NOMO-1 treated with DMSO at 0.1 percent for 48 hours (cell line): ENCODE results near the gene DNAJC4.

Source experiments
- DNase-seq: peaks from one replicate; lab custom pipeline; 2025; ENCODE audit not compliant: unreplicated experiment; lab: John Stamatoyannopoulos, UW

Gene DNAJC4

DNA sequence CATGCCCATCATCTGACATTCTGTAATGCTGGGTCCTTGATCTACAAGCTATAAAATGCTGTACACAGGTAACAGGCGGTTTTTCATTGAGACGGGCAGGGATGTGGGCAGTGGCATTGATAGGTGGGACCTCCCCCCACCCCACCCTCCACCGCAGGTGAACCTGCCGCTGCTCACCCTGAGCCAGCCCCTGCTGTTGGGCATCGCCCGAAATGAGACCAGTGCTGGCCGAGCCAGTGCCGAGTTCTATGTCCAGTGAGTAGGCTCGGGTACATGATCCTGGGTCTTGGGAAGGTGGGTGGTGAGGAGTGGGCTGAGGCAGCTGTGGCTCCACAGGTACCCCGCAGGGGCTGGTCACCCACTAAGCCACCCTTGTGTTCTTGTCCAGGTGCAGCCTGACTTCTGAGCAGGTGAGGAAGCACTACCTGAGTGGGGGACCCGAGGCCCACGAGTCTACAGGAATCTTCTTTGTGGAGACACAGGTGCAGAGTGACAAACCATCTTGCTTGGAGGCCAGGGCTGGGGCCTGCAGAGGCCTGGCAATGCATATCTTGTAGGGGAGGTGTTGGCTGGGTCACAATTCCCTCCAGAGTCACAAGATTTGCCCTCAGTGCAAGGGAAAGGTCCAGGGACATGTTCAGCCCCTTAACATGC is 1.1 kb upstream of the DNAJC4 start:
- no peak for DNase-seq

DNA sequence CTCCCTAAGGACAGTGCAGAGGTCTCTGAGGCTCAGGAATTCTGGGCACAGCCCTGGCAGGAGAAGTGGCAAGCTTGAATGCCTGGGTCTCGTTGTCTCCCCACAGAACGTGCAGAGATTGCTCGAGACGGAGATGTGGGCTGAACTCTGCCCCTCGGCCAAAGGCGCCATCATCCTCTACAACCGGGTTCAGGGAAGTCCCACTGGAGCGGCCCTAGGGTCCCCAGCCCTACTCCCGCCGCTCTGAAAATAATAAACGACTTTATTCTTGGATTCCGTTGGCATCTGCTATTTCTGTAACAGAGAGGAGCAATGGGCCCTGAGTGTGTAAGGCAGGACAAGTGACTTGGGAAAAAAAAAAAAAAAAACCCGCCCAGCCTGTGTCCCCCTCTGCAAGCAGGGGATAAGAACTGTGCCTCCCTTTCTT is 591 bp upstream of the DNAJC4 start:
- no peak for DNase-seq

DNA sequence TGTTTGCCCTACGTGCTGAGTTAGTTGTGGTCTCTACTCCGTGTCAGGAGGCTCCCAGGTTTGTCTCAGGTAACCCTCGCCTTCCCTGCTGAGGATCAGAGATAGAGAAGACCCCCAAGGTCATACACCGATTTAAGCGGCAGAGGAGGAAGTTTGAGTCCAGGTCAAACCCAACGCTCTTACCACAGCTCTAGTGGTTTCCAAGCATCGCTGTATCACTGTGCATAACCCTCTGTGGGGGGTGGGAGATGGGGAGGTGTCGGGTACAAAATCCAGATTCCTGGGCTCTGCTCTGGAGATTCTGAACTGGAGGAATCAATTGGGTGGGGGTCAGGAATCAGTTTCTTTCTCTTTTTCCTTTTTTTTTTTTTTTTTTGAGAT is 627 bp downstream of the DNAJC4 start:
- peak; percentile 54 for DNase-seq

DNA sequence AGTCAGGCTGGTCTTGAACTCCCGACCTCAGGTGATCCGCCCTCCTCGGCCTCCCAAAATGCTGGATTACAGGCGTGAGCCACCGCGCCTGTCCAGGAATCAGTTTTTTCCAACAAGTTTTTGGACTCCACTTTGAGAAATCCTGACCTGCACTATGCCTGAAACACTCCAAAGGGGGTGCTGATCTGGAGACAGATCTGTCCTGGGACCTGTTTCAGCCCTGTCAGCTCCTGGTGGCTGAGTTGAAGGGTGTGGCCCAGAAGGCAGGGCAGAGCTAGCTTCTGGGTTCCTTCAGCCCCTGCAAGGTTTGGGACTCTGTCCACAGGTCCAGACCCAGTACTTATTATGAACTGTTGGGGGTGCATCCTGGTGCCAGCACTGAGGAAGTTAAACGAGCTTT is 1.2 kb downstream of the DNAJC4 start:
- no peak for DNase-seq

DNA sequence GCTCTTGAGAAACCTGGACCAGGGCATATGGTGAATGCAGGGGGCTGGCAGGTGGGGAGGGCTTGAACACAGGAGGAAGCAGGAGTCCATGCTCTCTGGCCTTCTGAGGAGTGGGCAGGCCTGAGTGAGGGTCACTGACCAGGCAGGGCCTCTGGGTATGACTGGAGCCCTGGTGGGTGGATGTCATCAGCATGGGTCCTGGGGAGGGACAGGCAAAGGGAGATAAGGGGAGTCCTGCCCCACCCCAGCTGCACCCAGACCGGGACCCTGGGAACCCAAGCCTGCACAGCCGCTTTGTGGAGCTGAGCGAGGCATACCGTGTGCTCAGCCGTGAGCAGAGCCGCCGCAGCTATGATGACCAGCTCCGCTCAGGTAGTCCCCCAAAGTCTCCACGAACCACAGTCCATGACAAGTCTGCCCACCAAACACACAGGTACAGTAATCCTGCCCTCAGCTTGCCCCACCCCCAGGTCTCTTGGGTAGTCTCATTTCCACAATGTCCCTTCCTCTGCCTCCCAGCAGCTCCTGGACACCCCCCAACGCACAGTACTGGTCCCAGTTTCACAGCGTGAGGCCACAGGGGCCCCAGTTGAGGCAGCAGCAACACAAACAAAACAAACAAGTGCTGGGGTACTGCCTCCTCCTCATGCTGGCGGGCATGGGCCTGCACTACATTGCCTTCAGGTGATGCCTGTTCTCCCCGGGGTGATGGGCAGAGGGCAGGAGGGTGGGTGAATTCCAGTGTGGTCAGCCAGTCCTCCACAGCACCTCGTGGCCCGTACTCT is 2.0 kb downstream of the DNAJC4 start:
- DNase-seq, result no peak

DNA sequence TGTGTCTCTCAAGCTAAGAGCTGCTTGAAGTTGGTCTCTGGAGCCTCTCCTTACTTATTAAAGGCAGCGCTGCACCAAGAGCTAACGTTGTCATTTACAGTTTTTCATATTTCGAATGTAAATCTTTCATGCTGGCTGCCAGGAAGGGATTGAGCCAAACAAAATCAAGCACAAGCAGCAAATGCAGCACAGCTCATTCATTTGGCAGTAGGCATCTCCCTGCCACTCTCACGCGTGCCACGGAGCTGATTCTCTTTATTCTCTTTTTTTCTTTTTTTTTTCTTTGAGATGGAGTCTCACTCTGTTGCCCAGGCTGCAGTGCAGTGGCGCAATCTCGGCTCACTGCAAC is 2.6 kb downstream of the DNAJC4 start:
- DNase-seq, result no peak

DNA sequence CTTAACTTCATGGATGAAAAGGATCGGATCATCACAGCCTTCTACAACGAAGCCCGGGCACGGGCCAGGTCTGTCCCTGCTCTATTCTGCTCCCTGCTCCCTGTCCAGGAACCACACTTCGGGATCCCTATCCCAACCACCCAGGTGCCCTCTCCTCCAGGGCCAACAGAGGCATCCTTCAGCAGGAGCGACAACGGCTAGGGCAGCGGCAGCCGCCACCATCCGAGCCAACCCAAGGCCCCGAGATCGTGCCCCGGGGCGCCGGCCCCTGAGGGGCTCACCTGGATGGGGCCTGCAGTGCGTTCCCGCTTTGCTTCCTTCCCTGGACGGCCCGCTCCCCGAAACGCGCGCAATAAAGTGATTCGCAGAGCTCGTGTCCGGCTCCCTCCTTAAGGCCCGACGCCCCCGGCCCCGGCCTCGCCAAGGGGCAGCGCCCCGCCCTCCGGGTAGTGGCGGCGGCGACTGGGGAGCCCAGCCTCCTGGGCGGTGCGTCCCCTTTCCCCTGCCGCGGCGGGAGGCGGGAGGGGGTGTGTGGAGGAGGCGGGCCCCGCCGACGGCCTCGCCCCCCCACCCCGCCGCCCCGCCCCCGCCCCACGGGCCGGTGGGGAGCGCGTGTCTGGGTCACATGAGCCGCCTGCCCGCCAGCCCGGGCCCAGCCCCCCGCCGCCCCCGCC is 3.7 kb downstream of the DNAJC4 start, which contains the start of gene VEGFB:
VEGFB (plus strand) TSS at position 672 of the 674 bp plus-strand sequence. CDS start 250 bp downstream, outside the sequence.
- no peak for DNase-seq

DNA sequence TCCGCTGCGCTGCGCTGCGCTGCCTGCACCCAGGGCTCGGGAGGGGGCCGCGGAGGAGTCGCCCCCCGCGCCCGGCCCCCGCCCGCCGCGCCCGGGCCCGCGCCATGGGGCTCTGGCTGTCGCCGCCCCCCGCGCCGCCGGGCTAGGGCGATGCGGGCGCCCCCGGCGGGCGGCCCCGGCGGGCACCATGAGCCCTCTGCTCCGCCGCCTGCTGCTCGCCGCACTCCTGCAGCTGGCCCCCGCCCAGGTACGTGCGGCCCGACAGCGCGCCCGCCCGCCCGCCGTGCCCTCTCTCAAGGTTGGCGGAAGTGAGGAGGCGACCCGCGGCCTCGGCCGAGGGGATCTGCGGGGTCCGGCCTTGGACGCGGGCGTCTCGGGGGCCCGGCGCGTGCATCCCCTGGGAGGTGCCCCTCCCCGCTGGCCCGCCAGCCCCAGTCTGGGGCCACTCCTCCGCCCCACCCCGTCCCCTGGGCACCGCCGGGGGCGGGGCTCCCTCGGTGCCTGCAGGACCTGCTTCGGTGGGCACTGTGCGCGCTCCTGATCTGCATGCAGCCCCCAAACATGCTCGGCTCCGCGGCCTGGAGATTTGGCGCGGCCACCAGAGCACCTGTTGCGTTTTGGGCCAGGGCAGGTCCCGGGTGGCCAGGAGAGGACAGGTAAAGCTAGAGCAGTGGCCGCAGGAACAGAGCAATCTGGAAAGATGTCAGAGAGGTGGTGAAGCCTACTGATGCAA is 4.5 kb downstream of the DNAJC4 start:
- DNase-seq, result no peak

DNA sequence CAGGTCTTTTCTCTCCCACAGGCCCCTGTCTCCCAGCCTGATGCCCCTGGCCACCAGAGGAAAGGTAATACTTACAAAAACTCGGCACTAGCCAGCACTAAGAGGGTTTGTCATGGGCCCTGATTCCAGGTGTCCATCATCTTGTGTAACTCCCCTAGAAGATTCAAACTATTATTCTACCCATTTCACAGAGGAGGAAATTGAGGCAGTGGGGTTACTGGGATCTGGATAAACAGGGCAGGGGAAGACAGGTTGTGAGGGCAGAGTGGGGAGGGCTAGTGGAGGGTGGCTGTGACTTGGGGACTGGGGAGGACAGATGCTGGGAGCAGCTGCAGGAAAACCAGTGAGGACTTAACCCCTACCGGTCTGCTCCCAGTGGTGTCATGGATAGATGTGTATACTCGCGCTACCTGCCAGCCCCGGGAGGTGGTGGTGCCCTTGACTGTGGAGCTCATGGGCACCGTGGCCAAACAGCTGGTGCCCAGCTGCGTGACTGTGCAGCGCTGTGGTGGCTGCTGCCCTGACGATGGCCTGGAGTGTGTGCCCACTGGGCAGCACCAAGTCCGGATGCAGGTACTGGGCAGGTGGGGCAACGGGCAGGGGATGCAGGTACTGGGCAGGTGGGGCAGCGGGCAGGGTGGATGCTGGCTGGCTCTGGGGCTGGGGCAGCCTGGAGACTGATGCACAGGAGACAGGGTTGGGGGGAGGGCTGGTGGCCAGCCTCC is 5.3 kb downstream of the DNAJC4 start:
- no peak for DNase-seq

DNA sequence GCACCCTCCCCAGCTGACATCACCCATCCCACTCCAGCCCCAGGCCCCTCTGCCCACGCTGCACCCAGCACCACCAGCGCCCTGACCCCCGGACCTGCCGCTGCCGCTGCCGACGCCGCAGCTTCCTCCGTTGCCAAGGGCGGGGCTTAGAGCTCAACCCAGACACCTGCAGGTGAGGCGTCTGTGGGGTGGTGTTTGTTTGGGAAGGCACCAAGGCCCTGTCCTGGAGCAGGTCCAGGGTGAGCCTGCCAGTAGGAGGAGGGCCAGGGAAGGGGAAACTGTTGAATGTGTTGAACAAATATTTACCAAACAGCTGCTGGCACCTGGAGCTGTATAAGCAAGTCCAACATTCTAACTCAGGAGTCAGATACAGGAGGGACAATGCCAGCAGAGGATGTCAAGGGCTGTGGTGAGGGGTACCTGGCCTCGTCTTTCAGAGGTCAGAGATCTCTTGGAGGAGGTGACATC is 7.2 kb downstream of the DNAJC4 start:
- DNase-seq, result no peak

DNA sequence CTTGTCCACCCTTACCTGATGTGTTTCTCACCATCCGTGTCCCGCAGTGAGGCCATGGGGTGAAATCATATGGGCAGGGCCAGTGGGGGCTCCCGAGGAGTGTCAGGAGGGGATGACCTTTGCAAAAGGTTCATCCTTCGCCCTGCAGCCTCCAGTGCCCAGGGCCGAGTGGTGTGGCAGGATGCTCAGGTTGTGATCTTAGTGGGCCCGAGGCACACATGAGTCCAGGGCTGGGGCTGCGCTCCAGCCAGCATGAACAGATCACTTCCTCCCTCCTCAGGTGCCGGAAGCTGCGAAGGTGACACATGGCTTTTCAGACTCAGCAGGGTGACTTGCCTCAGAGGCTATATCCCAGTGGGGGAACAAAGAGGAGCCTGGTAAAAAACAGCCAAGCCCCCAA is 7.7 kb downstream of the DNAJC4 start:
- DNase-seq, result no peak

DNA sequence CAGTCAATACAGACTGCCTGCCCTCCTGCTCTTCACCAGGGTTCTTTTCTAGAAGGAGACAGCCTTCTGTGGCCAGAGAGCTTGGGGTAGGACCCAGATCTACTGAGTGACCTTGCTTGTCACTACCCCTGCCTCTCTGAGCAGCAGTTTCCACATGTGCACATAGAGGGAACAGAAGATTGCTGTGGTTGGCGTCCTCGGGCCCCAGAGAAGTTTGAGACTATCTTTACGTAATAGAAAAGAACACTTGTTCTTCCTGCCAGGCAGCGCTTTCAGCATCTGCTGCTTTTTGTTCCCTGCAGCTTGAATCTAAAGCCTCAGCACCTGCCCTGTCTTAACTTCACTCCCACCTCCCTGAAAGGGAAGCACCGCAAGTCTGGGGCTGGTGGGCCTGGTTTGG is 8.7 kb downstream of the DNAJC4 start:
- DNase-seq, result peak; percentile 80

DNA sequence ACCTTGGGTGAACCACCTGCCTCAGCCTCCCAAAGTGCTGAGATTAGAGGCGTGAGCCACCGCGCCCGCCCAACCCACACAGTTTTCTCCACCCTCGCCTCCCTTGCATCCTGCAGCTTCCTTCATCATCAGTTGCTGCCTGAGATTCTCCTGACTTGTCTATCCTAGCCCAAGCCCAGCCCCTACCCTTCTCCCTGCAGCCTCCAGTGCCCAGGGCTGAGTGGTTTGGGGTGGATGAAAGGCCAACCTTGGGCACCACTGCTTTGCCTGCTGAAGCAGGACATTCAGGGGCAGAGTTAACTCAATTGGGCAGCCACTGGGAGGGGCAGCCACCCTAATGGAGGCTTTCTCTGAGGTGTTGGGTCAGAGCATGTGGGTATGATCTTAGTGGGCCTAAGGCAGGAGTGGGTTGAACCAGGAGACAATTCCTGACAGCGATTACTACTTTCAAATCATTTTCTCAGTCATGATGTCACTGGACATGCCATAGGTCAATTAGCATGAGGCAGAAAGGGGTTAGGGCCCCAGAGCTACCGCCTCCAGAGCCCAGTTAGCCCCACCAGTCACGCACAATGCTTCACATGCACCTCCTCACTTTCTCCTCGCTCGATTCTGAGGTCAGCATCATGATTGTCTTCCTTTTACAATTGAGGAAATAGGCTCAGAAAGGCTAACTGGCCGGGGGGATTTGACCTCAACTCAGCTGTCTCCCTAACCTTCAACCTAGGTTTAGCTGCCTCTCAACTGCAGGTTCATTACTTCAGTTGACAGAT is 9.5 kb downstream of the DNAJC4 start:
- DNase-seq, result peak; percentile 94

DNA sequence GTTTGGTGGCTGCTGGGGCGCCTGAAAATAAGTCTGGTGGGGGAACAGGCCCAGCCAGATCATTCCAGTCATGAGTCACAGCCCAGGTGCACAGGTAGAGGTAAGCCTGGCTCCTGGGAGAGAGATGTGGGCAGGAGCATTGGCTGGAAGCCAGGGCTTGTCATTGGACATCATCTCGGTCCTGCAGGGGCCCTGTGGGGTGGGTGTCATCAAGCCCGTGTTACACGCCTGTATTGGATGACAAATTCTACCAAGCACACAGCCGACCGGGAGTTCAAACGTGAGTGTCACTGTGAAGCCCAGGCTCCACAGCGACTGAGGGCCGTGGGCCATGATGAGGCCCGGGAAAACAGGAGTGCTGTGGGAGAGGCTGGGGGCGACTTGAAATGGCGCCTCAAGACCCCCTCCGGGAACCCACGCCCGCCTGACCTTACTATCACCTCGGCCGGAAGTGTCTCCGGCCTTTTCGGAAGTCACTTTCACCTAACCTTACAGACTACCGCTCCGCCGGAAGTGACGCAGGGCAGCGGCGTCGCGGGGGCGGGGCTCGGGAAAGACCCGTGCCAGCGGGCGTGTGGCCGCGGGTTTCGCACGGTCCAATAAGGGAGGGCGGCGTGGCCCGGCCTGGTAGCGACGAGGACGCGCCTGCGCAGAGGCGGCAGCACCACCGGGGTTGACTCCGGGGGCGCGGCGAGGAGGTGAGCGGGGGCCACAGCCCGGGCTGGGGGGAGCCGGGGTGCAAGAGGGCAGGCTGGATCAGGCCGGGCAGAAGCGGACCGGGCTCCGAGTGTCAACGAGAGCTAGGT is 10.3 kb downstream of the DNAJC4 start, which contains the start of gene FKBP2:
FKBP2 (plus strand) TSS at position 661 of the 806 bp plus-strand sequence. CDS start 1,293 bp downstream, outside the sequence.
- DNase-seq, result peak; percentile 91

DNA sequence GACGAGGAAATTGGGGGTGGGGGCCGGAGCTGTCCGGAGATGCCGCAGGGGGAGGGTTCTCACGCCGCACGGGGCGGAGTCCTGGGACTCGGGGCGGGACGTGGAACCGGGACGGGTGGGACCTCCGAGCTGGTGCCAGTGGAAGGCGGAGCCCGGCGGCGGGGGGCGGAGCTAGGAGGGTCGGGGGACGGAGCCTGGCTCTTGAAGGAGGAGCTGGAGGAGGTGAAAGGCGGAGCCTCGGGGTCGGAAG is 10.8 kb downstream of the DNAJC4 start:
- no peak for DNase-seq

DNA sequence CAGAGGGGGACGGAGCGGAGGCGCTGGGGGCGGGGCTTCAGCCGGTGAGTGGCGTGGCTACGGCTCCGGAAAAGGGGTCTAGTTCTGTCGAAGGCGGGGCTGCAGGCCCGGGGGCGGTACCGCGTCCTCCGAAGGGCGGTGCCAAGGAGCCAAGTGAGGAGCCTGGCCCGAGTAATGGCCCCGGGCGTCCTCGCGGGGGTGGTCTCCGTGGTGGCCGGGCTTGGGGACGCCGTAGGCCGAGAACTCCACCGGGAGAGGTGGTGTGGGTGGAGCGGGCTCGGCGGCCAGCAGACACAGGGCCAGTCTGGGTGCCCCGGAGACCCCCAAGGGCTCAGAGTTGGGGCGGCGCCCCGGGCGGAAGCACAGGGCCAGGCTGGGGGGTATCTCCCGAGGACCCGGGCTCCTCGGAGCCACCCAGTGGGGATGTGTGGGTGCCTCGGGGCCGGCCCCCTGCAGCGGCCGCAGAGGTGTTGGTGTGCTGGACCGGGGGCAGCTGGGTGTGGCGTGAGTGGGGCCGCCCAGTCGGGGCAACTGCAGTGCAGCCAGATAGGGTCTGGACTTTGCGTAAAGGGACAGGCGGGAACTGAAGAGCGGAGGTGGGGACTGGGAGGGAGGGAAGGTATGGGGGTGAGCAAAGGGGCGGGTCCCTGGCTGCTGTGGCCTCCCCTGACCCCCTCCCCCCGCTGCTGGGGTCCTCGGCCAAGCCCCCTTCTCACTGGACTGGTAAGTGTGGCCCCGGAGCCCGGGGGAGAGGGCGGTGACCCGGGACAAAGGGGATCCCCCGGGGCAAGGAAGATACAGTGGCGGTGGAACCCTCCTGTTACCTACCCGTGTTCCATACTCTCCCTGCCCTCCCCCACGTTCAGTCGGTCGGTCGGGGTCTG is 11.4 kb downstream of the DNAJC4 start:
- DNase-seq, result peak; percentile 99

DNA sequence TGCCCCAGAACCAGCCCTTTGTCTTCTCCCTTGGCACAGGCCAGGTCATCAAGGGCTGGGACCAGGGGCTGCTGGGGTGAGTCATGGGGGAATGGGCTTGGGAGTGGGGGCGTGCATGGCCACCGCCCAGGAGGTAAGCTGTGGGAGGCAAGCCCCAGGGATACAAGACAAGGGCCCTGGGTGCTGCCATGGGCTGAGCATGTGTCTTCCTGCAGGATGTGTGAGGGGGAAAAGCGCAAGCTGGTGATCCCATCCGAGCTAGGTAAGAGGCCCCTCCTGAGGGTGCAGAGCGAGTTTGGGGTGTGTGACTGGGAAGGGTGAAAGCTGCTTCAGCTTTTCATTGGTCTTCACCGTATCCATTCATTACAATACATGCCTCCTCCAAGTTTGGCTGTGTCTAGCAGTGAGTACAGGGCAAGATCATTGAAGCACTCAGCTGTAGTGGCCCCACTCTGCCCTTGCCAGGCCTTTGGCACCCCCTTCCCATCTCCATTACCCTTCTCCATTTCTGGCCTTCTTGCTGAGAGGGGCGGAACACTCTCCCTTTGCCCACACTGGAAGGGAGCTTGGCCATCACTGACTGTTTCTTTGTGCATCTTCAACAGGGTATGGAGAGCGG is 13.0 kb downstream of the DNAJC4 start:
- no peak for DNase-seq

DNA sequence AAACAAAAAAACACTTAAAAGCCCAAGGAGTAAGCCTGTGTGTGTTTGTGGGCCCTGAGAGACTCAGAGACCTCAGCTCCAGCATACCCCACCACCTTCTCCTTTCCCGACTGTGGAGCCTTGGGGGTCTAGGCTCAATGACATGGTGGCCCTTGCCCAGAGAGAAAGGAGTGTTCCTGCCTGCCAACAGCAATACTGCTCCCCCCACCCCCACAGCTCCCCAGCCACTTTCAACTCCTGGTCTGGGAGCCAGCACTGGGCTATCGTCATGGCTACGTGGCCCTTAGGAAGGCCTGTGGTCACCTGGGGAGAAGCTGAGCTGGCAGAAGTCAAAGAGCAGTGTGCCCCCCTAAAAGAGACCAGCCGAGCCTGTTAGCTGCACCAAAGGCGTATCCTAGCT is 13.8 kb downstream of the DNAJC4 start:
- no peak for DNase-seq
